PC-3 (cell line): ENCODE results near the gene CMTM1. TPM values are rescaled to one million over a fixed set of nuclear protein-coding genes. Genes with fewer than 3 reads are reported as not detected.

Experiments used
- ATAC-seq: fragments of 200-7000 bp; cut with Tn5 transposase; 2 replicates; pipeline ENCODE4 v1.9.1; 2020; ENCODE audit warnings: mild to moderate bottlenecking, moderate library complexity
- BruUV-seq: library from RNA; stranded (reverse); fragments of 400-500 nt; replicated peaks from 2 replicates; lab custom pipeline; 2021; lab: Mats Ljungman, UMichigan
- CTCF ChIA-PET: fragments of 300-600 bp; sonication (Branson Sonifier 250); formaldehyde crosslinking; loops from one replicate; lab custom pipeline; 2022; ENCODE audit warnings: antibody characterized with exemption; lab: Charles Lee
- POLR2A ChIA-PET: fragments of 300-600 bp; sonication (Branson Sonifier 250); formaldehyde crosslinking; loops from one replicate; lab custom pipeline; 2022; ENCODE audit warnings: antibody characterized with exemption; ENCODE audit not compliant: unreplicated experiment; lab: Charles Lee
- DNase-seq: peaks from one replicate; pipeline ENCODE4 v3.0.0-alpha.2; 2015
- H2AFZ ChIP-seq: fragments of 300-600 bp; sonication (generic); 2 replicates; pipeline ENCODE4 v1.6.0; 2016; ENCODE audit warnings: antibody characterized with exemption, low read length
- H3F3A ChIP-seq: fragments of 300-600 bp; sonication (generic); one replicate; pipeline ENCODE4 v1.6.0; 2017; ENCODE audit warnings: antibody characterized with exemption, low read length, control low read depth, mild to moderate bottlenecking; ENCODE audit not compliant: unreplicated experiment
- H3K27ac ChIP-seq: fragments of 300-600 bp; sonication (generic); 2 replicates; pipeline ENCODE4 v1.5.1; 2016; ENCODE audit warnings: mild to moderate bottlenecking, low read length
- H3K27me3 ChIP-seq: fragments of 300-600 bp; sonication (generic); 2 replicates; pipeline ENCODE4 v1.6.1; 2016; ENCODE audit warnings: low read length, mixed read lengths
- H3K36me3 ChIP-seq: fragments of 300-600 bp; sonication (generic); 2 replicates; pipeline ENCODE4 v1.6.1; 2016; ENCODE audit warnings: low read depth, mixed run types, low read length, mixed read lengths
- H3K4me1 ChIP-seq: fragments of 300-600 bp; sonication (generic); 2 replicates; pipeline ENCODE4 v1.5.1; 2016; ENCODE audit warnings: low read length; ENCODE audit not compliant: insufficient read depth
- H3K4me2 ChIP-seq: fragments of 300-600 bp; sonication (generic); 2 replicates; pipeline ENCODE4 v1.6.0; 2016; ENCODE audit warnings: low read length
- H3K4me3 ChIP-seq: fragments of 300-600 bp; sonication (generic); 2 replicates; pipeline ENCODE4 v1.5.1; 2016; ENCODE audit warnings: mild to moderate bottlenecking, low read length, mixed read lengths
- H3K79me2 ChIP-seq: fragments of 300-600 bp; sonication (generic); 2 replicates; pipeline ENCODE4 v1.6.1; 2017; ENCODE audit warnings: low read length, mixed read lengths
- H3K9ac ChIP-seq: fragments of 300-600 bp; sonication (generic); 2 replicates; pipeline ENCODE4 v1.6.0; 2016; ENCODE audit warnings: mild to moderate bottlenecking, low read length
- H3K9me2 ChIP-seq: fragments of 300-600 bp; sonication (generic); replicated peaks from 2 replicates; pipeline ENCODE4 v1.6.1; 2016; ENCODE audit warnings: mixed run types, low read length, mixed read lengths
- H3K9me3 ChIP-seq: fragments of 300-600 bp; sonication (generic); 2 replicates; pipeline ENCODE4 v1.6.1; 2016; ENCODE audit warnings: low read length, mixed read lengths
- H4K20me1 ChIP-seq: fragments of 300-600 bp; sonication (generic); 2 replicates; pipeline ENCODE4 v1.6.1; 2016; ENCODE audit warnings: low read length, mixed read lengths
- CTCF ChIP-seq: fragments of 300-600 bp; sonication (generic); conservative IDR thresholded peaks from 2 replicates; pipeline ENCODE4 v1.5.1; 2017; ENCODE audit warnings: antibody characterized with exemption, low read depth, mild to moderate bottlenecking, low read length
- EZH2 ChIP-seq: fragments of 300-600 bp; sonication (generic); IDR thresholded peaks from one replicate; pipeline ENCODE4 v1.6.1; 2017; ENCODE audit warnings: antibody characterized with exemption, mild to moderate bottlenecking, low read length; ENCODE audit not compliant: unreplicated experiment
- EZH2phosphoT487 ChIP-seq: fragments of 300-600 bp; sonication (generic); IDR thresholded peaks from 2 replicates; pipeline ENCODE4 v1.6.1; 2018; ENCODE audit warnings: mild to moderate bottlenecking, antibody characterized with exemption, low read length, borderline replicate concordance
- intact Hi-C: fragments of 100-400 bp; cut with micrococcal nuclease; formaldehyde crosslinking; loops from 2 replicates; pipeline ENCODE4 v1.9.0; 2023
- total RNA-seq: library from RNA; depleted of rRNA; stranded (reverse); fragments of >200 nt; gene quantifications from 2 replicates; pipeline ENCODE4 v1.2.3, GENCODE V29; 2014

Gene CMTM1
- total RNA-seq, 1 experiment from 2014 or later, result 1.4 TPM

GRCh38 chr16:66605979-66606751, 39.9 kb downstream of the CMTM1 start:
- H3K27ac ChIP-seq, result no peak overlapping the region
- H3K9me3 ChIP-seq, result no peaks in the 10 kb centered on the region
- no peaks in the 10 kb centered on the region for H3K27me3 ChIP-seq
- ATAC-seq (no peak), DNase-seq (no peak)
- H3K9ac ChIP-seq, result no peak overlapping the region
- H3K4me2 ChIP-seq, result peak overlapping the region; percentile 79
- H3K36me3 ChIP-seq, result no peaks in the 10 kb centered on the region
- H3K4me1 ChIP-seq, result peaks cover 6% of the 10 kb centered on the region; the same call in 1 of the 2 replicates
- TF ChIP-seq EZH2phosphoT487 (no peak), CTCF (no peak), EZH2 (no peak)
- CTCF ChIA-PET, result interaction anchor here (1.1 kb wide), 1 partner anchor 13 kb away, joined by 4 read pairs; no protein-coding TSS in a partner anchor
- POLR2A ChIA-PET, result no interaction called here
- H3K9me2 ChIP-seq, result no peaks in the 10 kb centered on the region
- H3F3A ChIP-seq, result no peaks in the 10 kb centered on the region
- no peaks in the 10 kb centered on the region for H3K79me2 ChIP-seq
- no peak overlapping the region for H2AFZ ChIP-seq
- intact Hi-C loops, result loop anchor here (2.0 to 10.0 kb wide), 4 partner anchors 43 to 267 kb away; partner anchors contain the start of gene CMTM4
- no TSS peak for BruUV-seq
- H3K4me3 ChIP-seq, result peak overlapping the region; percentile 72
- no peaks in the 10 kb centered on the region for H4K20me1 ChIP-seq

- H3K27me3 ChIP-seq, result no peaks in the 10 kb centered on the region
- peak; percentile 78 for ATAC-seq
- ChIA-PET POLR2A (no interaction called here), CTCF (interaction anchor here (0.5 to 1.3 kb wide), 13 partner anchors 8 to 264 kb away, joined by 3 to 13 read pairs (median 4); no protein-coding TSS in a partner anchor)
- no peaks in the 10 kb centered on the region for H3K36me3 ChIP-seq
- TF ChIP-seq EZH2 (no peak), CTCF (peak; percentile 85), EZH2phosphoT487 (no peak)
- no peaks in the 10 kb centered on the region for H4K20me1 ChIP-seq
- no peaks in the 10 kb centered on the region for H3F3A ChIP-seq
- H3K4me3 ChIP-seq, result no peak overlapping the region
- no peak overlapping the region for H2AFZ ChIP-seq
- peak; percentile 83 for DNase-seq
- no peak overlapping the region for H3K27ac ChIP-seq
- H3K4me1 ChIP-seq, result peaks cover 6% of the 10 kb centered on the region; the same call in 1 of the 2 replicates
- no peaks in the 10 kb centered on the region for H3K79me2 ChIP-seq
- H3K9ac ChIP-seq, result no peak overlapping the region
- no TSS peak for BruUV-seq
- H3K9me3 ChIP-seq, result no peaks in the 10 kb centered on the region
- H3K4me2 ChIP-seq, result no peak overlapping the region
- H3K9me2 ChIP-seq, result no peaks in the 10 kb centered on the region
- intact Hi-C loops, result loop anchor here (1.0 to 10.0 kb wide), 2 partner anchors 86 to 260 kb away; partner anchors contain the start of gene CMTM4
Observed at GRCh38 chr16:66608241-66609138, 42.3 kb downstream of the CMTM1 start.
